ENCODE measurements around the gene PSMD1. TPM values are rescaled to one million over a fixed set of nuclear protein-coding genes. Genes with fewer than 3 reads are reported as not detected.
"Not testable (repeated sequence)": the region's sequence is repeated elsewhere in the genome, so short reads cannot be mapped to it uniquely, and the experiment has no call there.

PSMD1 gene
- total RNA-seq, 1 donor from 2014 or later, result 132 TPM

DNA sequence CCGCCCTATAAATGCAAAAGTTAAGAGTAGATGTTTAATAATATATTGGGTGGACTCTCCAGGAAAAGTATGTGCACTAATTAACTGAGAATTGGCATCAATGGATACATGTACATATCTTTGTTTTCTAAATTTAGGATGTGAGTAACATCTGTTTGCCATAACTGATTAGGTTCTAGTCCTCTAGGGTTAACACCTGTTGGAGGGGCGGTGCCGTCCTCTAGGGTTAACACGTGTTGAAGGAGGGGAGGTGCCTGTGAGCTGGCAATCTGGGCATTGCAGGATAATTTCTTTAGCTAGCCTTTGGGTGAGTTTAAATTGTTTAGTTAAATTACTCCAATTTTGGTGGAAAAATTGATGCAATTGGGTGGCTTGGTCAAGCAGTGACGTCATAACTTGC, 37.3 kb downstream of the PSMD1 start:
- Histone ChIP-seq H3K4me2 (no peak overlapping the region), H4K20me1 (ENCODE audit: low read depth) (no peaks in the 10 kb centered on the region), H3K9ac (no peak overlapping the region), H2AFZ (replicated peaks) (no peak overlapping the region), H3K4me1 (no peaks in the 10 kb centered on the region), H3F3A (ENCODE audit: low read depth) (no peaks in the 10 kb centered on the region), H3K36me3 (no peaks in the 10 kb centered on the region), H3K27me3 (no peaks in the 10 kb centered on the region), H3K4me3 (no peak overlapping the region), H3K79me2 (ENCODE audit: low read depth) (no peaks in the 10 kb centered on the region), H3K9me3 (ENCODE audit: low read depth) (no peaks in the 10 kb centered on the region), H3K27ac (no peak overlapping the region)
- peaks cover 41% of the 10 kb centered on the region for H3K36me3 Mint-ChIP-seq
- no peak overlapping the region for H3K4me3 Mint-ChIP-seq
- no peaks in the 10 kb centered on the region for H3K4me1 Mint-ChIP-seq
- TF ChIP-seq EZH2 (IDR thresholded peaks at IDR 0.05), result no peak
- TF ChIP-seq EZH2phosphoT487 (IDR thresholded peaks at IDR 0.05), result no peak
- TF ChIP-seq, protein P1, sequence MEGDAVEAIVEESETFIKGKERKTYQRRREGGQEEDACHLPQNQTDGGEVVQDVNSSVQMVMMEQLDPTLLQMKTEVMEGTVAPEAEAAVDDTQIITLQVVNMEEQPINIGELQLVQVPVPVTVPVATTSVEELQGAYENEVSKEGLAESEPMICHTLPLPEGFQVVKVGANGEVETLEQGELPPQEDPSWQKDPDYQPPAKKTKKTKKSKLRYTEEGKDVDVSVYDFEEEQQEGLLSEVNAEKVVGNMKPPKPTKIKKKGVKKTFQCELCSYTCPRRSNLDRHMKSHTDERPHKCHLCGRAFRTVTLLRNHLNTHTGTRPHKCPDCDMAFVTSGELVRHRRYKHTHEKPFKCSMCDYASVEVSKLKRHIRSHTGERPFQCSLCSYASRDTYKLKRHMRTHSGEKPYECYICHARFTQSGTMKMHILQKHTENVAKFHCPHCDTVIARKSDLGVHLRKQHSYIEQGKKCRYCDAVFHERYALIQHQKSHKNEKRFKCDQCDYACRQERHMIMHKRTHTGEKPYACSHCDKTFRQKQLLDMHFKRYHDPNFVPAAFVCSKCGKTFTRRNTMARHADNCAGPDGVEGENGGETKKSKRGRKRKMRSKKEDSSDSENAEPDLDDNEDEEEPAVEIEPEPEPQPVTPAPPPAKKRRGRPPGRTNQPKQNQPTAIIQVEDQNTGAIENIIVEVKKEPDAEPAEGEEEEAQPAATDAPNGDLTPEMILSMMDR (IDR thresholded peaks at IDR 0.05), result no peak
- H3K27me3 Mint-ChIP-seq (ENCODE audit: insufficient read depth, low read depth), result no peaks in the 10 kb centered on the region
- peaks cover 2% of the 10 kb centered on the region for H3K9me3 Mint-ChIP-seq
- H3K27ac Mint-ChIP-seq, result no peak overlapping the region
- DNase-seq (ENCODE audit: low spot score), result no peak

DNA sequence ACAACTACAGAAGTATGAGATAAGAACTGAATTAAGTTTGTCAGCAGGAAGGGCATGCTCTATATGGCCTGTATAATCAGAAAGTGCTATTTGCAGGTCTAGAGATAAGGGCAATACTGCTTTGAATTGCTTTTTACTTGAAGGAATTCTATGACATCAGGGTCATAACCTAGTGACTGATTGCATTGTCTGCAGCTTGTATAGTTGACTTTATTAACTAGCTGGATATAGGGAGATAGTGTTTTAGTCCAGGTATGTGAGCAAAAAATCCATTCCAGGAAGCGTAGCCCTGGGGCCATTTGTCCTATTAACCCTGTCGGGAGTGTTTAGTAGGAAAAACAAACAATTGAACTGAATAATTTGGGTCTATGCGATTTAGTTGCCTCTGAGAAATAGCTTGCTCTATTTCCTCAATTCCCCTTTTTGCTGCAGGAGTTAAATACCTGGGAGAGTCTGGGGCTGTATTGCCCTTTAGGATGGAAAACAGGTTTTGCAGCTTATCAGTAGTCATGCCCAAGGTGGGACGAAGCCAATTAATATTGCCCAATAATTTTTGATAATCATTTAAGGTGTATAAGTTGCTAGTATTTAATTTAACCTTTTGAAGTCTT, 38.2 kb downstream of the PSMD1 start:
- Histone ChIP-seq H3K27ac (no peak overlapping the region), H3K9ac (no peak overlapping the region), H2AFZ (replicated peaks) (no peak overlapping the region), H3F3A (ENCODE audit: low read depth) (no peaks in the 10 kb centered on the region), H3K27me3 (no peaks in the 10 kb centered on the region), H3K9me3 (ENCODE audit: low read depth) (no peaks in the 10 kb centered on the region), H3K36me3 (no peaks in the 10 kb centered on the region), H3K4me1 (no peaks in the 10 kb centered on the region), H3K79me2 (ENCODE audit: low read depth) (no peaks in the 10 kb centered on the region), H3K4me3 (no peak overlapping the region), H4K20me1 (ENCODE audit: low read depth) (no peaks in the 10 kb centered on the region), H3K4me2 (no peak overlapping the region)
- DNase-seq (ENCODE audit: low spot score), result no peak
- no peak overlapping the region for H3K4me3 Mint-ChIP-seq
- TF ChIP-seq, protein P1 (IDR thresholded peaks at IDR 0.05), result no peak
- TF ChIP-seq EZH2phosphoT487 (IDR thresholded peaks at IDR 0.05) (no peak), EZH2 (IDR thresholded peaks at IDR 0.05) (no peak)
- peaks cover 40% of the 10 kb centered on the region for H3K36me3 Mint-ChIP-seq
- no peaks in the 10 kb centered on the region for H3K27me3 Mint-ChIP-seq (ENCODE audit: insufficient read depth, low read depth)
- H3K27ac Mint-ChIP-seq, result no peak overlapping the region
- H3K4me1 Mint-ChIP-seq, result no peaks in the 10 kb centered on the region
- H3K9me3 Mint-ChIP-seq, result peaks cover 3% of the 10 kb centered on the region

DNA sequence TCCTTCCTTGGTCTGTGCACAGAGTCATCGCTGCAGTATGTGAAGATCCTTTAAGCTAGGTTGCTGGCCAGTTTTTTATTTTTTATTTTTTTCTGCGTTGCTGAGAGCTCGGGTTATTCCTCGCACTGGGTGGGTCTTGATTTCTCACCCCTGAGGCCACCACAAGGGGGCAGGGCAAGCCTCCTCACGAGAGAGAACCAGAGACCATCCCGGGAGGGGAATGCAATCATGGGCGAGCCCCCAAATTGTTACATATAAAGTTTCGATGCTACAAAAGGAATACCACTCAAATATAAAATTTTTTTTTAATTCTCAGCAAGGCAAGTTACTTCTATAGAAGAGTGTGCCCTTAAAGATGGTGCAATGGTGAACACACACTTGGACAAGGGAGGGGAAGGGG, 43.3 kb downstream of the PSMD1 start:
- no peaks in the 10 kb centered on the region for H3K9me3 ChIP-seq (ENCODE audit: low read depth)
- H4K20me1 ChIP-seq (ENCODE audit: low read depth), result no peaks in the 10 kb centered on the region
- no peak overlapping the region for H3K4me3 ChIP-seq
- Mint-ChIP-seq H3K27me3 (ENCODE audit: insufficient read depth, low read depth) (no peaks in the 10 kb centered on the region), H3K9me3 (peaks cover 3% of the 10 kb centered on the region), H3K4me3 (no peak overlapping the region), H3K36me3 (peaks cover 23% of the 10 kb centered on the region), H3K27ac (no peak overlapping the region), H3K4me1 (no peaks in the 10 kb centered on the region)
- peaks cover 10% of the 10 kb centered on the region for H3F3A ChIP-seq (ENCODE audit: low read depth)
- no peaks in the 10 kb centered on the region for H3K27me3 ChIP-seq
- H3K79me2 ChIP-seq (ENCODE audit: low read depth), result no peaks in the 10 kb centered on the region
- no peaks in the 10 kb centered on the region for H3K36me3 ChIP-seq
- no peak overlapping the region for H3K27ac ChIP-seq
- no peaks in the 10 kb centered on the region for H3K4me1 ChIP-seq
- no peak overlapping the region for H2AFZ ChIP-seq (replicated peaks)
- H3K9ac ChIP-seq, result no peak overlapping the region
- no peak overlapping the region for H3K4me2 ChIP-seq
- peak; percentile 41 for DNase-seq (ENCODE audit: low spot score)
- TF ChIP-seq, protein P1 (IDR thresholded peaks at IDR 0.05), result peak; percentile 49
- TF ChIP-seq EZH2phosphoT487 (IDR thresholded peaks at IDR 0.05), result no peak

DNA sequence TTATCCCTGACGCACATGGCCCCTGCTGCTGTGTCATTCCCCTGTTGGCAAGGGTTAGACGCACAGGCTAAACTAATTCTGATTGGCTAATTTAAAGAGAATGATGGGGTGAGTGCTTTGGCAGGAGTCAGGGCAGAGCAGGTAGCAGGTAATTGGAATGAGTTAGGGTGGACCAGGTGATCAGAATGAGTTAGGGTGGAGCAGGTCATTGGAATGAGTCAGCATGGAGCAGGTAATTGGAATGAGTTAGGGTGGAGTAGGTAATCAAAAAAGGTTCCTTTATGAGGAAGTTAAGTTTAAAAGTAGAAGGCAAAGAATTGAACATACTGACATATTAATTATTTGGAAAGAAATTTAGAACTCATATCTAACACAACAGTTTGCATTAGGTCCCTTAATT, 43.7 kb downstream of the PSMD1 start:
- H3K4me1 ChIP-seq; H3K79me2 ChIP-seq (ENCODE audit: low read depth); H3K4me3 ChIP-seq; H3F3A ChIP-seq (ENCODE audit: low read depth); H3K4me3 Mint-ChIP-seq; H4K20me1 ChIP-seq (ENCODE audit: low read depth); H3K36me3 ChIP-seq; H3K9me3 Mint-ChIP-seq; H3K27me3 Mint-ChIP-seq (ENCODE audit: insufficient read depth, low read depth); DNase-seq (ENCODE audit: low spot score); H3K27me3 ChIP-seq; H3K27ac ChIP-seq; H3K4me2 ChIP-seq; H3K27ac Mint-ChIP-seq; H3K4me1 Mint-ChIP-seq; H2AFZ ChIP-seq (replicated peaks); H3K9me3 ChIP-seq (ENCODE audit: low read depth); H3K9ac ChIP-seq: not testable (repeated sequence)
- H3K36me3 Mint-ChIP-seq, result peaks cover 21% of the 10 kb centered on the region

All from neural progenitor cell (in vitro differentiated cells).